Esophagus squamous epithelium (tissue), 5 donors: Measurements from ENCODE around the gene BIRC5. TPM values are rescaled to one million over a fixed set of nuclear protein-coding genes. Genes with fewer than 3 reads are reported as not detected.

Experiments used
- DNase-seq: peaks from one replicate; lab custom pipeline; 2025; lab: John Stamatoyannopoulos, UW
- H3K27ac ChIP-seq, 4 donors: fragments of 200-600 bp; sonication (generic); one replicate each; pipeline ENCODE4 v1.5.1; 2016 to 2019; ENCODE audit warnings: mild to moderate bottlenecking in 1 of 4
- H3K27me3 ChIP-seq, 4 donors: fragments of 200-600 bp; sonication (generic); 1 replicate in 3 of 4; 2 replicates in 1 of 4; pipeline versions ENCODE4 v1.5.1 to v1.6.0; 2017 to 2021; ENCODE audit warnings: antibody characterized with exemption in 1 of 4
- H3K36me3 ChIP-seq, 3 donors: fragments of 200-600 bp; sonication (generic); one replicate each; pipeline ENCODE4 v1.5.1; 2016 to 2019
- H3K4me1 ChIP-seq, 3 donors: fragments of 200-600 bp; sonication (generic); one replicate each; pipeline ENCODE4 v1.5.1; 2017 to 2019
- H3K4me3 ChIP-seq, 4 donors: fragments of 200-600 bp; sonication (generic); 1 replicate in 3 of 4; 2 replicates in 1 of 4; pipeline ENCODE4 v1.5.1; 2016 to 2019; ENCODE audit warnings: mild to moderate bottlenecking in 2 of 4, moderate library complexity in 1 of 4
- H3K9me3 ChIP-seq, 3 donors: fragments of 200-600 bp; sonication (generic); one replicate each; pipeline ENCODE4 v1.5.1; 2016 to 2019
- POLR2A ChIP-seq, 4 donors: fragments of 450-650 bp; IDR thresholded peaks; one replicate each; pipeline ENCODE4 v1.6.1; 2017; ENCODE audit warnings: antibody characterized with exemption in 4 of 4, mild to moderate bottlenecking in 4 of 4, moderate library complexity in 3 of 4
- WGBS, 2 donors: methylation state at CpG; one replicate each; pipeline ENCODE4 v1.1.5; 2018; 5-methylcytosine and 5-hydroxymethylcytosine counted together
- intact Hi-C: fragments of 100-400 bp; cut with DNase I; formaldehyde crosslinking; loops from one replicate; pipeline ENCODE4 v1.15.0; 2022
- small RNA-seq, 4 donors: library from RNA; depleted of rRNA; stranded (forward); fragments of <200 nt; gene quantifications; one replicate each; pipeline ENCODE3, GENCODE V24; 2016
- total RNA-seq, 4 donors: library from RNA; depleted of rRNA; stranded (reverse); fragments of >200 nt; gene quantifications; one replicate each; pipeline ENCODE4 v1.1.0, GENCODE V29; 2016
- TF ChIP-seq, protein P1 (sequence below), 6 experiments: fragments of 450-650 bp in 4 of 6; fragments of 200-600 bp in 2 of 6; sonication (generic) in 2 of 6; IDR thresholded peaks; one replicate each; pipeline ENCODE4 v1.5.1; 2016 to 2019; ENCODE audit warnings: antibody characterized with exemption in 6 of 6, mild to moderate bottlenecking in 4 of 6, moderate library complexity in 4 of 6
- donor health status: DM: yes; HTN: yes; CAD: no.

The BIRC5 gene
- total RNA-seq, 4 donors from 2014 or later, result 6.6 to 33.6 (median 21.0) TPM

DNA sequence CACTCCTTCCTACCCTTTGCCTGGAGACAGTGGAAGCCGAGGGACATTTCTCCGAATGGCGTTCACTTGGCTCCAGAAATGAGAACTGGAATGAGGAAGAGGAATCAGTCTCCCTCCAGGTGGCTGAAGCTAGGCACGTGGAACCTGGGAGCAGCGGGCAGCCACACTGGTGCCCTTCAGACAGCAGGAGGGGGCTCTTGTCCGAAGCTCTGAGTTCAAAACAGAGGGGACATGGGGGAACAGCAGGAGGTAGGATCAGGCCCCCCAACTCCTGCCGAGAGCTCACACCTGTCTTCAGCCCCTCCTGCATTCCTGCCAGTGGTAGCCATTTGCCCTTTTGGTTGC, 58.8 kb downstream of the BIRC5 start:
- H3K36me3 ChIP-seq, result no peaks in the 10 kb centered on the region
- H3K27me3 ChIP-seq, result peaks cover 0 to 63% (median 0%) of the 10 kb centered on the region in 4 donors
- H3K4me1 ChIP-seq, result peaks cover 9 to 38% (median 15%) of the 10 kb centered on the region in 3 donors
- intact Hi-C loops, result no loop called here
- H3K9me3 ChIP-seq, result no peaks in the 10 kb centered on the region
- TF ChIP-seq POLR2A (IDR thresholded peaks at IDR 0.05), result no peak
- TF ChIP-seq, protein P1, sequence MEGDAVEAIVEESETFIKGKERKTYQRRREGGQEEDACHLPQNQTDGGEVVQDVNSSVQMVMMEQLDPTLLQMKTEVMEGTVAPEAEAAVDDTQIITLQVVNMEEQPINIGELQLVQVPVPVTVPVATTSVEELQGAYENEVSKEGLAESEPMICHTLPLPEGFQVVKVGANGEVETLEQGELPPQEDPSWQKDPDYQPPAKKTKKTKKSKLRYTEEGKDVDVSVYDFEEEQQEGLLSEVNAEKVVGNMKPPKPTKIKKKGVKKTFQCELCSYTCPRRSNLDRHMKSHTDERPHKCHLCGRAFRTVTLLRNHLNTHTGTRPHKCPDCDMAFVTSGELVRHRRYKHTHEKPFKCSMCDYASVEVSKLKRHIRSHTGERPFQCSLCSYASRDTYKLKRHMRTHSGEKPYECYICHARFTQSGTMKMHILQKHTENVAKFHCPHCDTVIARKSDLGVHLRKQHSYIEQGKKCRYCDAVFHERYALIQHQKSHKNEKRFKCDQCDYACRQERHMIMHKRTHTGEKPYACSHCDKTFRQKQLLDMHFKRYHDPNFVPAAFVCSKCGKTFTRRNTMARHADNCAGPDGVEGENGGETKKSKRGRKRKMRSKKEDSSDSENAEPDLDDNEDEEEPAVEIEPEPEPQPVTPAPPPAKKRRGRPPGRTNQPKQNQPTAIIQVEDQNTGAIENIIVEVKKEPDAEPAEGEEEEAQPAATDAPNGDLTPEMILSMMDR (IDR thresholded peaks at IDR 0.05), result no peak
- H3K27ac ChIP-seq, result no peak overlapping the region
- 18 to 43% methylated on average over 1 to 4 of the region's 7 CpGs for whole genome bisulfite sequencing, 2 donors
- DNase-seq, result no peak
- peak overlapping the region in 1 of 4 donors; percentile 31 for H3K4me3 ChIP-seq

DNA sequence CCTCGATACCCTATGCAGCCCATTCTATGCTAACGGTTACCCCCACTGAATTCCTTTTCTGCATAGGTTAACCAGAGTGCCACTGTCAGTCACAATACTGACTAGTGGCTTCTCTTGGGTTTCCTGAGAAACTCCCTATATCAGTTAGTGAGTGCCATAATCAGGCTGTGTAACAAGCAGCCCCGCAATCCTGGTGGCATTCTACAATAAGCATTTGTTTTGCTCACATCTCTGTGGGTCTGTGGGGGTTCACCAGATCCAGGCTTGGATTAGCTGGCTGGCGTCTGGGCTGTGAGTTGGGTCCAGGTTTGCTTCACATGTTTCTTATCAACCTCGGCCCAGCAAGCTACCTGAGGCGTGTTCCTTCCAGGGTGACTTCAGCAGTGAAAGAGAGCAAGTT, 59.8 kb downstream of the BIRC5 start:
- WGBS, 2 donors, result 89 to 91% methylated on average over 5 of the region's 6 CpGs

More for the DNA sequence above, 59.8 kb downstream of the BIRC5 start:
- no peak for TF ChIP-seq POLR2A (IDR thresholded peaks at IDR 0.05)
- TF ChIP-seq, protein P1 (IDR thresholded peaks at IDR 0.05), result no peak
- no peaks in the 10 kb centered on the region for H3K36me3 ChIP-seq
- peaks cover 0 to 58% (median 0%) of the 10 kb centered on the region in 4 donors for H3K27me3 ChIP-seq
- intact Hi-C loops, result no loop called here
- H3K4me1 ChIP-seq, result peaks cover 9 to 32% (median 15%) of the 10 kb centered on the region in 3 donors
- H3K4me3 ChIP-seq, result no peak overlapping the region
- DNase-seq, result no peak
- H3K9me3 ChIP-seq, result no peaks in the 10 kb centered on the region
- no peak overlapping the region for H3K27ac ChIP-seq

Small RNAs within 50 kb of the gene (small RNA-seq; reads per million reads assigned to genes)
- 0 reads per million in 4 donors for gene AC087645.1

Other genes with a start within 250 kb of the BIRC5 start
- 10 to 100 TPM; 13.3 to 39.6 (median 32.2) TPM for gene TMC6, start 85.5 kb upstream of the BIRC5 start, total RNA-seq
- 1 to 10 TPM in 3 of 4 donors, under 1 TPM in 1; 1.00 to 5.7 (median 1.5) TPM for gene TMC8, start 83.5 kb upstream of the BIRC5 start, total RNA-seq
- gene C17orf99, start 67.9 kb upstream of the BIRC5 start, total RNA-seq, result under 1 TPM in 2 of 4 donors, not detected in 2; 0.19 to 0.21 TPM
- gene SYNGR2, start 45.7 kb upstream of the BIRC5 start, total RNA-seq, result 10 to 100 TPM; 41.2 to 93.9 (median 75.7) TPM
- 10 to 100 TPM; 11.3 to 57.7 (median 34.3) TPM for gene TK1, start 27.2 kb upstream of the BIRC5 start, total RNA-seq
- 10 to 100 TPM; 16.5 to 44.3 (median 30.3) TPM for gene AFMID, start 26.9 kb upstream of the BIRC5 start, total RNA-seq
- under 1 TPM in 1 of 4 donors, not detected in 3; 0.26 TPM for gene TMEM235, start 17.4 kb downstream of the BIRC5 start, total RNA-seq
- 10 to 100 TPM in 3 of 4 donors, 1 to 10 TPM in 1; 6.3 to 23.1 (median 17.1) TPM for gene SOCS3, start 145.8 kb downstream of the BIRC5 start, total RNA-seq
- 10 to 100 TPM; 18.6 to 32.4 (median 23.0) TPM for gene PGS1, start 164.4 kb downstream of the BIRC5 start, total RNA-seq